Ascending aorta (tissue), 2 donors: ENCODE results near the gene ZNF436. TPM values are rescaled to one million over a fixed set of nuclear protein-coding genes. Genes with fewer than 3 reads are reported as not detected.

Experiments
- DNase-seq, 2 donors: peaks; one replicate each; pipeline ENCODE4 v3.0.0-alpha.2; 2019; ENCODE audit warnings: low spot score in 2 of 2
- H3K27ac ChIP-seq, 2 donors: fragments of 200-600 bp; sonication (generic); one replicate each; pipeline ENCODE4 v1.5.1; 2016 to 2017; ENCODE audit warnings: mild to moderate bottlenecking in 1 of 2
- H3K27me3 ChIP-seq: fragments of 200-600 bp; sonication (generic); one replicate; pipeline ENCODE4 v1.5.1; 2017
- H3K36me3 ChIP-seq, 2 donors: fragments of 200-600 bp; sonication (generic); one replicate each; pipeline ENCODE4 v1.5.1; 2016
- H3K4me1 ChIP-seq, 2 donors: fragments of 200-600 bp; sonication (generic); one replicate each; pipeline ENCODE4 v1.5.1; 2016 to 2017; ENCODE audit warnings: mild to moderate bottlenecking in 1 of 2
- H3K4me3 ChIP-seq, 2 donors: fragments of 200-600 bp; sonication (generic); one replicate each; pipeline ENCODE4 v1.5.1; 2016 to 2017; ENCODE audit warnings: mild to moderate bottlenecking in 1 of 2
- H3K9me3 ChIP-seq, 2 donors: fragments of 200-600 bp; sonication (generic); one replicate each; pipeline ENCODE4 v1.5.1; 2016
- intact Hi-C: fragments of 100-400 bp; cut with DNase I; formaldehyde crosslinking; loops from one replicate; pipeline ENCODE4 v1.15.1; 2023
- total RNA-seq: library from RNA; depleted of rRNA; stranded (reverse); fragments of >200 nt; gene quantifications from one replicate; pipeline ENCODE4 v1.1.0, GENCODE V29; 2016
- TF ChIP-seq, protein P1 (sequence below), 3 experiments: fragments of 200-600 bp in 2 of 3; fragments of 450-650 bp in 1 of 3; sonication (generic) in 2 of 3; IDR thresholded peaks; one replicate each; pipeline ENCODE4 v1.5.1; 2016 to 2019; ENCODE audit warnings: antibody characterized with exemption in 3 of 3, mild to moderate bottlenecking in 1 of 3, moderate library complexity in 1 of 3

The ZNF436 gene
- total RNA-seq, 1 donor from 2014 or later = 3.1 TPM

DNA sequence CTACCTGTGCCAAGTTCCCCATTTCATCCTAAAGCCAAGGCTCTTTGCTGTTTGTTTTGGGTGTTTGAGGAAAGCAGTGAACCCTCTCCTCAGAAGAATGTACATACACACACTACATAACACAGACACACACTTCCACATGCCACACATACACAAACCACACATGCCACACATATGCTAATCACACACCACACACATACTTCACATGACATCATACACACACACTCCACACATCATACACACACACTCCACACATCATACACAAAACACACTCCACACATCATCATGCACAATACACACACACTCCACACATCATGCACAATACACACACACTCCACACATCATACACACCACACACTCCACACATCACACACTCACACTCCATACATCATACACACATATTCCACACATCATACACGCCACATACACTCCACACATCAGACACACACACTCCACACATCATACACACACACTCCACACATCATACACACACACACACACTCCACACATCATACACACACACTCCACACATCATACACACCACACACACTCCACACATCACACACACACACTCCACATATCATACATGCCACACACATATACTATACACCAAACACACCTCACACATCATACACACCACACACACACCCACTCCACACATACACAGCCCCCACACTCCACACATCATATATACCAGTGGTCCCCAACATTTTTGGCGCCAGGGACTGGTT is 22.7 kb upstream of the ZNF436 start:
- peaks cover 0 to 24% of the 10 kb centered on the region in 2 donors for H3K36me3 ChIP-seq

DNA sequence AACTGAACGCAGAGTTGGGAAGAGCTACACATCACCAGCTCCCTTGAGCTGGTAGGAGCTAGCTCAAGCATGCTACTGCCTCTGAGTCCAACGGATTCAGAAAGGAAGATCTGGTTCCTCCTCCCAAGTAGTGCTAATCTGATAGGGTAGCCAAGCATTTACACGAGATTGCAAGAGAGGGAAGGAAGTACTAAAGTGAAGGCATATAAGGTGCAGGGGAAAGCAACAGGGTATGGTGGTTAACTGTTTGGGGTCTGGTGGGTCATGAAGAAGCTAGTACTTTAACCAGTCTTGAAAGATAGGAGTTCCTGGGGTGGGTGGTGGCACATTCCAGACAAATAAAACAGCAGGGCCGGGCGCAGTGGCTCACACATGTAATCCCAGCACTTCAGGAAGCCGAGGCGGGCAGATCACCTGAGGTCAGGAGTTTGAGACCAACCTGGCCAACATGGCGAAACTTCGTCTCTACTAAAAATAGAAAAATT is 20.2 kb upstream of the ZNF436 start:
- intact Hi-C loops = no loop called here
- no peaks in the 10 kb centered on the region for H3K9me3 ChIP-seq
- no peak overlapping the region for H3K4me3 ChIP-seq
- no peak for DNase-seq
- peaks cover 4 to 32% of the 10 kb centered on the region in 2 donors for H3K36me3 ChIP-seq
- H3K27me3 ChIP-seq = no peaks in the 10 kb centered on the region
- no peak overlapping the region for H3K27ac ChIP-seq
- H3K4me1 ChIP-seq = no peaks in the 10 kb centered on the region
- TF ChIP-seq, protein P1, sequence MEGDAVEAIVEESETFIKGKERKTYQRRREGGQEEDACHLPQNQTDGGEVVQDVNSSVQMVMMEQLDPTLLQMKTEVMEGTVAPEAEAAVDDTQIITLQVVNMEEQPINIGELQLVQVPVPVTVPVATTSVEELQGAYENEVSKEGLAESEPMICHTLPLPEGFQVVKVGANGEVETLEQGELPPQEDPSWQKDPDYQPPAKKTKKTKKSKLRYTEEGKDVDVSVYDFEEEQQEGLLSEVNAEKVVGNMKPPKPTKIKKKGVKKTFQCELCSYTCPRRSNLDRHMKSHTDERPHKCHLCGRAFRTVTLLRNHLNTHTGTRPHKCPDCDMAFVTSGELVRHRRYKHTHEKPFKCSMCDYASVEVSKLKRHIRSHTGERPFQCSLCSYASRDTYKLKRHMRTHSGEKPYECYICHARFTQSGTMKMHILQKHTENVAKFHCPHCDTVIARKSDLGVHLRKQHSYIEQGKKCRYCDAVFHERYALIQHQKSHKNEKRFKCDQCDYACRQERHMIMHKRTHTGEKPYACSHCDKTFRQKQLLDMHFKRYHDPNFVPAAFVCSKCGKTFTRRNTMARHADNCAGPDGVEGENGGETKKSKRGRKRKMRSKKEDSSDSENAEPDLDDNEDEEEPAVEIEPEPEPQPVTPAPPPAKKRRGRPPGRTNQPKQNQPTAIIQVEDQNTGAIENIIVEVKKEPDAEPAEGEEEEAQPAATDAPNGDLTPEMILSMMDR (IDR thresholded peaks at IDR 0.05) = no peak

More for the DNA sequence above, 22.7 kb upstream of the ZNF436 start:
- intact Hi-C loops = no loop called here
- no peak for DNase-seq
- H3K4me3 ChIP-seq = no peak overlapping the region
- no peak overlapping the region for H3K27ac ChIP-seq
- H3K27me3 ChIP-seq = no peaks in the 10 kb centered on the region
- no peaks in the 10 kb centered on the region for H3K4me1 ChIP-seq
- no peaks in the 10 kb centered on the region for H3K9me3 ChIP-seq
- TF ChIP-seq, protein P1 (IDR thresholded peaks at IDR 0.05) = no peak

DNA sequence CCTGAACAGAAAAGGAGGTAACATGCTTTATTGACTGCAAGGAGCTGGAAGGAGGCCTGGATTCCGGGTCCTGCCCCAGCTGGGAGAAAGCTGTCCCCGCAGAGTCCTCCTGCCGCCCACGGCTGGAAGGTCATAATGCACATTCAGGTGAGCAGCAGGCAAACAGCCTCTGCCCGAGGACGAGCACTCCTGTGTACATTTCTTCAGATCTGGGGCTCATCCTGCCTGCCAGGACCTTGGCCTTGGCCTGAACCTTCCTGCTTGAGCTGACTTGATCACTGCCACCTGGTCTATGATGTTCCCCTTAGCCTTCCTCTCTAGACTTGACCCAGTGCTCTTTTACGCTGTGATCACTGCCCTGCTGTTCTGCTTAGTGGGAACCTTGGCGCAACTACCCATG is 17.9 kb upstream of the ZNF436 start:
- TF ChIP-seq, protein P1 (IDR thresholded peaks at IDR 0.05) = no peak
- Histone ChIP-seq H3K36me3 (peaks cover 14 to 35% of the 10 kb centered on the region in 2 donors), H3K27ac (no peak overlapping the region), H3K4me1 (peaks cover 0 to 2% of the 10 kb centered on the region in 2 donors), H3K9me3 (no peaks in the 10 kb centered on the region), H3K27me3 (no peaks in the 10 kb centered on the region), H3K4me3 (no peak overlapping the region)
- no peak for DNase-seq
- intact Hi-C loops = no loop called here

DNA sequence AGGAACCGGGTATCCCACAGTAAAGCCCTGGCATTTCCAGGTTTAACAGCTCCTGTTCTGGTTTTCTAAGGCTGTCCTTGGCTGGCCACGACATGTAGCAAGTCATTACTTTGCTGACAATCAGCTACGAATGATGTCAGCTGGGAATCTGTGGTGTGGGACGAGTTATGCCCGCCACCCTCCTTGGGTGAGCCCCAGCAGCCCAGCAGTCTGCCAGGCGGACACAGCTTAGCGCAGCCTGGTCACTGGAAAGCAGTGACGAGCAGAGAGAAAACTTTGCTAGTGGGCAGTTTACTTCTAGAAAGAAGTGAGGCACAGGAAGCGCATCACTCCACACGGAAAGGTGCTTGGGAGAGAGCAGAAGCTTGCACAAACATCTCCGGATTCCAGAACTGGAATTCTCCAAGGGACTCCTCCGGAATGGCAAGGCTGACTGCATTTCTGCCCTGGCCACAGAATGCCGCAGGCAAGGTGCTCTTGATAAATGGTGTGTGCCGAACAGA is 15.5 kb upstream of the ZNF436 start:
- Histone ChIP-seq H3K9me3 (no peaks in the 10 kb centered on the region), H3K4me3 (no peak overlapping the region), H3K36me3 (peaks cover 16 to 40% of the 10 kb centered on the region in 2 donors), H3K4me1 (peaks cover 0 to 2% of the 10 kb centered on the region in 2 donors), H3K27ac (peak overlapping the region; percentile 27 to 45), H3K27me3 (no peaks in the 10 kb centered on the region)
- intact Hi-C loops = no loop called here
- TF ChIP-seq, protein P1 (IDR thresholded peaks at IDR 0.05) = no peak
- no peak for DNase-seq

DNA sequence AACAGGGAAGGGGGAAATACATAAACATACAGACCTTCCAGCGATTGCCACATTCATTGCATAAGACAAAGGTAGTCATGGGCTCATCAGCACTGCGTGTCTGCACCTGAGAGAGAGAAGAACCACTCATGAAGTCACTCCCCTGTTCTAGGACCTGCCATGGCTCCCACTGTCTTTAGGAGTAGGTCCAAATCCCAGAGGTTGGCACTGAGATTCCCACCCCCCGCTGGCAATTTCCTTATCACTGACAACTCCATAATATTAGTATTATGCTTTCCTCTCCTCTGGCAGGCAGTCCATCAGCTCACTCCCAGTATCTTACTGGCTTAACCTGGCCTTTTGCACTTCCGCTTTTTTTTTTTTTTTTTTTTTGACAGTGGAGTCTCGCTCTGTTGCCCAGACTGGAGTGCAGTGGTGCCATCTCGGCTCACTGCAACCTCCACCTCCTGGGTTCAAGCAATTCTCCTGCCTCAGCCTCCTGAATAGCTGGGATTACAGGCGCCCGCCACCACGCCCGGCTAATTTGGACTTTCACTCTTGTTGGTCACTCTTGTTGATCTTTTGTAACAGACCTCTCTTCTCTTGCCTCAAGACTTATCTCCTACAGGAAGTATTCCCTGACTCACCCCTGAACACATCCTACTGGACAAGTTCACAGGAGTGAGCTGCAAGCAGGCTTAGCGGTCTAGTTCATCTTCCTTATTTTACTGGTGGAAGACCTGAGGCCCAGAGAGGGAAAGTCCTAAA is 14.8 kb upstream of the ZNF436 start:
- H3K27me3 ChIP-seq = no peaks in the 10 kb centered on the region
- no peaks in the 10 kb centered on the region for H3K9me3 ChIP-seq
- peak overlapping the region in 1 of 2 donors; percentile 45 for H3K27ac ChIP-seq
- H3K4me3 ChIP-seq = no peak overlapping the region
- DNase-seq = no peak
- intact Hi-C loops = no loop called here
- H3K36me3 ChIP-seq = peaks cover 16 to 40% of the 10 kb centered on the region in 2 donors
- TF ChIP-seq, protein P1 (IDR thresholded peaks at IDR 0.05) = no peak
- peaks cover 0 to 2% of the 10 kb centered on the region in 2 donors for H3K4me1 ChIP-seq
